SW480 (cell line): Measurements from ENCODE around the gene ABTB1.

Experiments used
- DNase-seq: peaks from one replicate; pipeline ENCODE4 v3.0.0-alpha.2; 2016; ENCODE audit warnings: low spot score

Gene ABTB1

DNA sequence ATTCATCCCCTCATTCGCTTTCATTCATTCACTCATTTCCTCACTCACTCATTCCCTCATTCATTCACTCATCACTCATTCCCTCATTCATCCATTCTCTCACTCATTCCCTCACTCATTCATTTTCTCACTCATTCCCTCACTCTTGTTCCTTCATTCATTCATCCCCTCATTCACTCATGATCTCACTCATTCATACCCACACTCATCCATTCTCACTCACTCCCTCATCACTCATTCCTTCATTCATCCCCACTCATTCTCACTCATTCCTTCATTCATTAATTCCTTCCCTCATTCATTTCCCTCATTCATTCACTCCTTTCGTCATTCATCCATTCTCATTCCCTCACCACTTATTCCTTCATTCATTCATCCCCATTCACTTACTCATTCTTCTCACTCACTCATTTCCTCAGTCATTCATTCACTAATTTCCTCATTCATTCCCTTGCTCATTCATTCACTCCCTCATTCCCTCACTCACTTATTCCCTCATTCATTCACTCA lies 14.5 kb downstream of the ABTB1 start:
- no peak for DNase-seq

DNA sequence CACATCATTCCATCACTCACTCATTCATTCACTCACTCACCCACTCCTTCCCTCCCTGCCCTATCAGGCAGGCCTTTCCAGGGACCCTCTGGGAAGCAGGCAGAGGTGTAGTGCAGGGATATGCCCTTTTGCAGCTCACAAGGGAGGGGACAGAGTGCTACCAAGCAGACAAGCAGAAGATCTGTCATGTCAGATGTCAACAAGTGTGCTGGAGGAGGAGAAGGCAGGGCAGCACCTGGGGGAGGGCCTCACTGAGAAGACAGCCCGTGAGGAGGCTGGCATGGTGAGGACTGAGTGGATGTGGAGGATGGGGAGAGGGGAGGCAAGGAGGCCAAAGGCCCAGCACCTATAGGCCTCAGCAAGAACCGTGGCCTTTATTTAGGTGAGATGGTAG lies 15.3 kb downstream of the ABTB1 start:
- DNase-seq: no peak

DNA sequence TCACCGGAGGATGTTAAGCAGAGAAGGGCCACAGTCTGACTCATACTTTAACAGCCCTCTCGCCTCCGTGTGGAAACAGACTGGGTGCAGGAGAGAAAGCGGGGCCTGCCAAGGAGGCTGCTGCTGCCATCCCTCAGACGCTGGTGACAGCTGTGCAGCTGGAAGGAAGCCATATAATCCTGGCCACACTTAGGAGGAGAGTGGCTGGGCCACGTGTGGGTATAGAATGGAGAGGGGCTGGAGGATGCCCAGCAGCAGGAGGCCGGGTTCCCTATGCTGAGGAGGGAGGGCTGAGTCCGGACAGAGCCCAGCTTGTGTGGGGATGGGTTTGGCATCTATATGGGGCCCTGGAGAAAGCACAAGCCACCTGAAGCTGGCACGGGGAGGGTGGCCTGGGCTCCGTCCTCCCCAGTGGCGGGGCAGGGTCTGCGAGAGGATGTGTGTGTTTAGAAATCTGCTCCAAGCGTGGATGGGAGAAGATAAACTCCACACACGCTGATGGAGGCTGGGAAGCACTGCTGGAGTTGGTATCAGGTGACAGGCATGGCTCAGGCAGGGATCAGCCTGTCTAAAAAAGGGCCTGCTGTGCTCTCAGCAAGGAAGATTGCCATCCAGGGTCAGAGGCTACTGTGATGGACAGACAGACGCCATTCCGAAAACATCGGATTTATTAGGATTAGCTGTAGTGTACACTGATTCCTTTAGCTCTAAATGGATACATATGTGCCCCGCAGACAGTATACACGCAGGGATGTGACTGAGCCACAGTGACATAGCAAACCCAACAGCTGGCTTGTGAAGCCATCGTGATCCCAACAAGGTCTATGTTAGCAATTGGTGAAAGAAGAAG lies 15.9 kb downstream of the ABTB1 start:
- DNase-seq: no peak

DNA sequence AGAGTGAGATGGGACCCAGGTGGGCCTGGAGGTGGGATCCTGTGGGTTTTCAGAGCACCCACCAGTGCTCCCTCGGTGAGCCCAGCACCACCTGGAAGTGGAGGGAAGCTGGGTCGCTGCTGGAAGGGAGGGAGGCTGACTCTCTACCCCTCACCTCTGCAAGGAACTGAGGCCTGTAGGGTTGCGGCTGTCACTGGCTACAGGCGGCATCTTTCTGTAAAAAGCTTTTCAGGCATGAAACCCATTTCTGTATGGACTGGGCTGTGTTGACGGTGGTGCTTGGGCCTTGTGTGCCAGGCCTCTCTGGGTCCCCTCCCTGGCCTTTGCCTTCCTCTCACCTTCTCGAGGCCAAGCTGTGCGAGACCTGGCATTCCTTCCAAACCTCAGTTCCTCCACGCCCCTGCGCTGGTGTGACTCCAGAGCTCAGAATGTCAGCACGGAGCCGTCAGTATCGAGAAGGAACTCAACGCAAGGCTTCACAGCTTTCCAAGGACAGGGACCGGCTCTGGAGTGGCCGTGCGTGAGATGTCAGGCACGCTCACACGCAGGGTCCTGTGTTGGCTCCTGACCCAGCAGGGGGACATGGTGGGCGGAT lies 16.6 kb downstream of the ABTB1 start:
- no peak for DNase-seq

DNA sequence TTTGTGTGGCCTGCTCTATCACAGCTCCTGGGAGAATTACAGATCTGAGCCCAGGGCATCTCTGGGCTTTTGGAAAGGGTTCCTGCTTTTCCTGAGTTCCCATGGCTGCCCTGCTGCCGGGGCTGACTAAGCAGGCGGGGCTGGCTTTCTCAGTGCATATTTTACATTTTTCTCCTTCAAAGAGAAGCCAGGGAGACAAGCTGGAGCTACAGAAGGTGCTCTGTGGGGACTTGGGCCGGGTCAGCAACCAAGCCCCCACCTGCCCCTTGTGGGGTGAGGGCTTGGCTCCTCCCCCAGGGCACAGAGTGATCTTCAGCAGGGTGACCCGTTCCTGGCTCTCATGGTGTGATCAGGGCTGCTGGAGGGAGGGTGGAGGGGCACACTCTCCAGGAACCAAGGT lies 17.4 kb downstream of the ABTB1 start:
- peak; percentile 57 for DNase-seq

DNA sequence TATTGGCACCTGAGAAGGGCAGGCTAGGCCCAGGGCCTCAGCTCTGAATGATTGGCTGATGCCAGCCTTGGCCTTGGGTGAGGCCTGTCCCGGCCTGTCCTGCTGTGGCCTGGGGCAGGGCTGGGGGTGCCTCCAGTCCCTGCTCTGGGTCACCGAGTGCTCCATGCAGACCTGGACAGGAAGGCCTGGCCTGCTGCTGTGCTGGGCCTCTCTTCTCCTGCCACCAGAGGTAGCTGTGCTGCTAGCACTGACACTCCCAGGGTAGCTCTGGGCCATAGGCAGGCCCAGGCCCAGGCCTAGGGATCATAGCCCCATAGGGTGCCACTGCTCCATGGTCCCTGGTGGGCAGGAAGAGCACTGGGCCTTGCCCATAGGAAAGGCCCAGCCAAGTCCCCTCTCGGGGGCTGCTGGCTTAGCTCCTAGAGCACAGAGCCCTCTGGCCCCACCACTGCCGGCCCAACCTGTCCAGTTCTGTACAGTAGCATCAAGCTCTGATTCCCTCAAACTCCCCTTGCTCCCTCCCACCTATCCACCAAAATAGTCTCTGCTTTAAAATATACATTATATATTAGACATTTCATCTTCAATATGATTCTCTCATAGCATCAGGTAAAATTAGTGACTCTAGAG lies 18.2 kb downstream of the ABTB1 start:
- DNase-seq: peak; percentile 80

DNA sequence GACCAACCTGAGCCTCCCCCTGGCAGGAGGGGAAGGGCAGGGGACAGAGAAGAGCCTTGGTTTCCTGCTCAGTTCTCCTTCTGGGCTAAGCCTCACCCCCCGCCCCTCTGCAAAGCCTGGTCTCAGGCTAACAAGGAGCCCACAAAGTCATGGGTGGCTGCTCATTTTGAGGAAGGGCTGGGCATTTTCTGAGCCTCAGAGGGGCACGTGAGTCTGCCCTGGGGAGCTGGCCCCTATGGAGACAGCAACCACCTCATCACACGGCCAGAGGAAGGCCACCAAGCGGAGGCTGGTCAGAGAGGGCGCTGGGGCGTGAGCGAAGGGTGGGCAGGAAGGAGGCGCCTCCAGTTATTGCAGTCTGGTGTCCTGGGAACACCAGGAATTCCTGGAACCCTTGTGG lies 18.7 kb downstream of the ABTB1 start:
- peak; percentile 36 for DNase-seq

DNA sequence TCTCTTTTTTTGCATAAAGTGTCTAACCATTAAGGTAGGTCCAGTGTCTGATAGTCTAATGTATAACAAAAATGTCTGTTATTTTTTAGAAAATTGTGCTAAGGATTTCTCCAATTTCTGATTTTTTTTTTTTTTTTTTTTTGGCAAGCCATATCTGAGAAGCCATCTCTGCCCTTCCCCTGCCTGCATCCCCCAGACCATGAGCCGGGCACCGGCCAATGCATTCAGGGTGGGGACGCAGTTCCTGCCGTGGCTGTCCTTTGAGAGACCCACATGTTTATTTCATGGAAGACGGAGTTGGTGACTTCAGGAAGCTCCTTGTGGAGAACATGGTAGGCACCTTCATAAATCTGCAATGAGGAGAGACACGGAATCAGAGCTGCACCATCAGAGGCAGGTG lies 19.2 kb downstream of the ABTB1 start:
- no peak for DNase-seq

DNA sequence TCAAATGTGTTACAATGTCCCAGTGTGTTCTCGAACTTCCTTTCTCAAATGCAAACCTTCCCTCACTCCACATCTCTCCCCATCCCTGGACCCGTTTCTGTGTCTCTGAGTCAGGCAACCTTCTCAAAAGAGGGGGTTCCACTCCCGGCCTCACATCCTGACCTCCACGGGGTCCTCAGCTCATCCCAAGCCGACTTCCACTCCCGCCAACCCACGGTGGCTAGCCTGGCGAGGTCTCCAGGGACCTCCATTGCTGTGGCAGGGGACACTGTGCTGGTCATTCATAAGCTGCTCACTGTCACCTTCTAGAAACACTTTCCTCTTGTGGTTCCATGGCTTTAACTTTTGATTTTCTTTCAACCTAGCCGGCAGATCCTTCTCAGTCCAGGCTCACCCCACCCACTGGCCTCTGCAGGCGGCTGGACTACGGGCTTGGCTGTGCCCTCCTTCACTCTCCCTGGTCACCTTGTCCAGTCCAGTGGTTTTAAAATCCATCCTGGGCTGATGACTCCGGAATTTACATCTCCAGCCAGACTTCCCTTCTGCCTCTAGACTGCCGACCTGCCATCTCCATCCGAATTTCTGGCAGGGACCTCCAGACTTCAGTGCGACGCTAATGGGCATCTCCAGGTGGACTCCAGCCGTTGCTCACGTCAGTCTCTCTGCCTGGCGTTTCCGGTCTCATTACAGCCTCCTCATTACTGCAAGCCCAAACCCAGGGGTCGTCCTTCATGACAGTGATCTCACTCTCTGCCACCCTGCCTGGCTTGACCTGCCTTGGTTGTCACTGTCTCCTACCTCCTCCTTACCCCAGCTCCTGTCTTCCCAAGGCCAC lies 20.0 kb downstream of the ABTB1 start:
- no peak for DNase-seq

DNA sequence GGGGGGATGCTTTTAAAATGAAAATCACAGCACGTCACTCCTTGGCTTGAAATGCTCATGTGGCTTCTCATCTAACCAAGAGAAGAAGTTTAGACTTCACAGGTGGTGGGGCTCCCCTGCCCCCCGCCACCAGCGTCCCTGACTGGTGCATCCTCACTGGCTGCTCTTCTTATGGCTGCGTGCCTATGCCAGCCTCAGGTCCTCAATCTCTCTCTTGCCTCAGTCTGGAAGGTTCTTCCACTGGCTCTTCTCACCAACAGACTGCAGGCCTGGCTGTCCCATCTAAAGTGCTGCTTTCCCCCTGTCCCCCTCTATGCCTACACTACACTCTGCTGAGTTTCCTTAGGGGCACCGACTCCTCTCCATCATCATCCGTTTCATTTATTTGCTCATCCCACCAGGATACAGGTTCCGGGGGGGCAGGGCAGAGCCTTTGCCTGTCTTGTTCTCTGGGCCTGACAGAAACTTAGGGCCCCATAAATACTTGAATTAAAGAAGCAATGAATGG lies 20.6 kb downstream of the ABTB1 start:
- DNase-seq: no peak

DNA sequence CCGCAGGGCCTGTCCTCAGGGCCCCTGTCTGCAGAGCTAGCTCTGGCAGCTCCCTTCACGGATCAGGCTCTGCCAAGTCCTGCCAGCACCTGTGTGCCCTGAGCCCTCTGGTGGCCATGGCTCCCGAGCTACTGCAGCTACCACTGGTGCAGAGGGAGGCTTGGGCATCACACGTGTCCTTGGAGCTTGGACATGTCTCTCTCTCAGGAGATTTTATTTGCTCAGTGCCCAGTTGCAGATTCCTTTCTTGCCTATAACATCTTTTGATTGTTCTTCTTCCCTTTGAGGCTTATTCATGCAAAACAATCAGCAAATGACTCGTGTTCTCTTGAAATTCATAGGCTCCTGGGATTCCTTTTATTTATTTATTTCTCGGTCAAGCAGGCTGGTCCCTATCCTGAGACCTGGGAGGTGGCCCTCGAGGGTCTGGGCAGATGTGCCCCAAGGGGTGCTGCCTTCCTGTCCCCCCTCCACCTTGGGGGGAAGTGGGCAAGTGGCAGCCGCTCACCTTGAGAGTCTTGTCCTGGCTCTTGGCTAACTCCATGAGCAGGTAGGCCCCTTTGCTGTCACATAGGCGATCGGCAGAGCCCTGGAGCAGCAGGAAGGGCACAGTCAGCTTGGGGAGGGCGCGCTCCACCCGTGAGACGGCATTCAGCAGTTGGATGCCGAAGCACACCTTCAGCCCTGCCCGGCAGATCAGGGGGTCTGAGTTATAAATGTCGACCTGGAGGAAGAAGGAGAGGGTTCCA lies 21.9 kb downstream of the ABTB1 start:
- peak; percentile 72 for DNase-seq

DNA sequence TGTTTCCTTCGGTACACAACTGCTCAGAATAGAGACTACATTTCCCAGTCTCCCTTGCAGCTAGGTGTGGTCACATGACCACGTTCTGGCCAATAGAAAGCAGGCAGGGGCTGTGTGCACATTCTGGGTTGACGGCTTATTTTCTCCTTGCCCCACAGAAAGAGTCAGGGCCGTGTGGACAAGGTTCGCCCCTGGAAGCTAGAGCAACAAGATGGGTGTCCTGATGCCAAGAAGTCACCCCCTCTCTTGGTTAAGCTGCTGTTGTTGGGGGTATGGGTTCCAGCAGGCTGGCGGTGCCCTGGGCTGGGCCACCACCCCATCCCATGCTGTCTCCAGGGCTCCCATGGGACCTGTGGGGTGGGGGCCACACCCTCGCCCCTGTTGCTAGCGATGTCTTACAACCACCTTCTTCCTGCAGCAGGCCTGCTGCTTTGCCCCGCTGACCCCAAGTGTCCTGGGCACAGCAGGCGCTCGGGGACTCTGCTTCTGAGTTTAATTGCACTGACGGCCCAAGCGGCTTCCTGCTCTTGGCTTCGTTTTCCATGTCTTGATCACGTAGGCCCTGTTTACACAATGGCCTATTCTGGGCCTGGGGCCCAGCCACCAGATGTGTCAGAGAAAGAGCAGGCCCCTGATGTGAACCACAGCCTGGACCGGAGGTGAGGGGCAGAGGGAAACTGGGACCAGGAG lies 24.9 kb downstream of the ABTB1 start:
- peak; percentile 47 for DNase-seq

DNA sequence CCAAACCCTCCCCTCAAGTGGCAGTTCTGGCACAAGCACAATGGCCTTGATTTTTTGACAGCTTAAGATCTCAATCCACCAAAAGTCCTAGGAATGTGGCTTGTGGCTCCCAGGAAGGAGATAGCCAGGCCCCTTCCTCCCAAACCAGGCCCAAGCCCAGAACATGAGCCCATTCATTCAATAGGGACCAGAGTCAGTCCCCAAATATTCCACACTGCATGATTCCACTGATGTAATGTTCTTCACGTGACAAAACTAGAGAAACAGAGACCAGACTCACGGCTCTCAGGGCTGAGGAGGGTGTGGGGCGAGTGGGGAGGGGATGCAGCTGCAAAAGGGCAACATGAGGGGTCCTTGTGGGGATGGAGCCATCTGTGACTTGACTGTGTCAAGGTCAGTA lies 25.5 kb downstream of the ABTB1 start:
- DNase-seq: no peak

DNA sequence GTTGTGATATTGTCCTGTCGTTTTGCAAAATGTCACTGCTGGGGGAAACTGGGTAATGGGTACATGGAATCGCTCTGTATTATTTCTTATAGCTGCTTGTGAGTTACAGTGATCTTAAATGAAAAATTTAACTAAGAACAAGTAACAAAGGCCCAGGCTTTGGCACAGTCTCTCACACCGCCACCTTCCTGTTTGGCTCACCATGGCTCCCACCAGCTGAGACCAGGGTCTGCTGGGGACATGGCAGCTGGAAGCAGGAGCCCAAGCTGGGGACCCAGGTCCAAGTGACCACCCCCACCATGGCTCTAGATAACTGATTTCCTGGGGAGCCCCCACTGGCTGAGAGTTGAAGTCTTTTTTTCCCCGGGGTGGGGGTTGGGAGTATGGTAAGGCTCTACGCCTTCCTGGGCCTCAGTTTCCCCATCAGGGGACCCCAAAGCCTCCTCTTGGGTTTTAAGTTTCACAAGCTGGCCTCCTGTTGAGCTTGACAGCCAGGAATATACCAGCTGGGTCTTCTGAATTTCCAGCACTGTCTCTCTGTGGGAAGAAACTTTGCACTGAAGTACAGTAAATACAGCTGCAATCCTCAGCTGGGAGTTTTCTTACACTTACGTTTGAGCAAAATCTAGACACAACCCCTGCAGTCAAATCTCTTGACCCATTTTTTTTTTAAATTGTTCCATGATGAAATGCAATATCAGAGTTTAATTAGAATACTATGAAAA lies 26.1 kb downstream of the ABTB1 start:
- no peak for DNase-seq

DNA sequence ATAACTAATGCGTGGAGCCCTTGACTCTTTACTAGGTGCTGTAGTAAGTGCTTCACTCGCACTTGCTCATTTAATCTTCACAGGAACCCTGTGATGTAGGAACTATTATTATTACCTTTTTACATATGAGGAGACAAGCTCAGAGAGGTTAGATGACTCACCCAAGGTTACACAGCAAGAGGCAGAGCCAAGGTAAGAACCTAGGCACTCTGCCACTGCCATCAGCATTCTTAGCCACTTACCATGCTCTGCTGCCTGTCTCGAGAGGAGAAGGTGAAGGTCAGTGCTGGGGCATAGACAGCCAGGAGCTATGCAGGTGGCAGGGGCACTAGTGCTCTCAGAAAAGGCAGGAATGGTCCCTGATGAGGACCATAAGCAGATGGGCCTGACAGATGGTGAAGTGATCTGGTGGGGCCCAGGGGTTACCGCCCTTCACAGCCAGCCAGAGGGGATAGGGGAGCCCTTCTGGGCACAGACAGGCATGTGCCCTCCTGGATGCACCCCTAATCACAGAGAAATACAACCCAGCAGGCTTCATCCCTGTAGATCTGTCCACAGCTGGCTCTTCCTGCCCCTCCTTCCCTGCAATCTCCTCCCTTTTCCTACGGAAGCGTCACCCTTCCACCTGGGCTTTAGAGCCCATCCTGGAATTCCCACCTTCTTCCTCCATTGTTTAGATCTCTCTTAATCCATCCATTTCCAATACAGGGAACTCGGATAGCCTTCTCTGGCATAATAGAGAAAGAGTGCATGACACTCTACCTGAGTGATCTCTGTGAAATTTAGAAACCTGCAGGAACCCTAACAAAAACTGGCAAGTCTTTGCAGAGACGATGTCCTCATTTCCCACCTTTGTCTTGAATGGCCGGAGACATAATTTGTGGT lies 26.9 kb downstream of the ABTB1 start:
- no peak for DNase-seq

DNA sequence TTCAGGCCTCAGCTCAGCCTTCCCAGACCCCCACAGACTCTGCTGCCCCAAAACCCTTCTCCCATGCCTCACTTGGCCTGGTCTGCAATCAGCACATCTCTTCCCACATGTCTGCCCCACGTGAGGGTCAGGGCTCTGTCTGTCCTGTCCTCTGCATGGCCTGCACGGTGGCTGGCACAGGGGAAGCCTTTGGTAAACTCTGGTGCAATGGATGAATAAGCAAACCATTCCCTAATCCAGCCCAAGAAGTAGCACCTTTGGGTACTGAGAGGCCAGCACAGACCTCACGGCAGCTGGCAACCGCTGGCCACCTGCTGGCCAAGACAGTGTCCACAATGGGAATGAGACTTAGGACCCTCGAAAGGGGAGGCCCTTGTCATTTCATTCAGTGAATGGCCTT lies 27.7 kb downstream of the ABTB1 start:
- no peak for DNase-seq

DNA sequence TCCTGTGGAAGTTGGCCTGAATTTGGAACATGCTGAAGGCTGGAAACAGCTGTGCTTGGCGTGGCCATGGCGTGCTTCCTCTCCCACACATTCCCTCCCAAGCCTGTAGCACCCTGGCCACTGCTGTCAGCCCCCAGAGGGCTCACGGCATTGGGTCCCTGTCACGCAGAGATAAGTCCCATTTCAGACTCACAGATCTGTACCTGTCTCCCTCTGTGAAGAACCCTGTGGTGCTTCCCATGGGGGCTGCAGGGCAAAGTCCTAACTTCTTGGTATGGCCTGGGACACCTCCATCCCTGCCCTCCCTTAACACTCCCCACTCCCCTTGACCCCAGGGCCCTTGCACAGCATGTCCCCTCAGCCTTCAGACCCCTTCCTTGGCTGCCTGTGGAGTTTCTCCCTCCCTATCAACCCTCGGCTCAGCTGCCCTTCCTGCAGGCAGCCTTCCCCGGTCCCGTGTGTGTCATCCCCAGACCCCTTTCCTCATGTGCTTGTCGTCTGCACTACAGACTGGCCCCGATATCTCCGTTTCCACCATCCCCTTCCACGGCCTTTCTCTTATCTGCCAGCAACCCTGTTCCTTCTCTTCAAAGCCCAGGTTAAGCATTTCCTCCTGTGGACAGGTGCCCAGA lies 28.6 kb downstream of the ABTB1 start:
- DNase-seq: no peak

DNA sequence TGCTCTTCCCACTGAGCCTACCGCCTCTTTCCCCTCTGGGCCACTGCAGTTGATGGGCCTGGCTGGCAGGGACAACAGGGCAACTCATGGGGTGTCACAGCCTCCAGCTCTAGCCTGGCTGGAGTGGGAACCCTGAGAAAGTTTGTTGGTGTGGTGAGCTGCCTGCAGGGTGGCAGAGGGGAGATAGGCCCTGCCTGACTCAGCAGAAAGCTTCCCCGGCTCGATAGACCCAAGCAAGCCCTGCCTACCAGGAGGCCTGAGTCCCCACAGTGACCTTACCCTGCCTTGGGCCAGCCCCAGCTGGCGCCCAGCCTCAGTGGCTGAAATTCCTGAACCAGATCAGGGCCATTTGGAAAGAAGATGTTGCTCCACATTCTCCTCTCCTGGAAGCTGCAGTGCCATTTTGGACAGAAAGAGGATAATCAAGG lies 29.4 kb downstream of the ABTB1 start:
- no peak for DNase-seq
